NCI-H1417 (cell line): ENCODE measurements around the gene CCNA1.
A peak's percentile ranks its signal among the peaks of the same experiment; 100 is the strongest.

Source experiments
- DNase-seq, 3 experiments: peaks; one replicate each; lab custom pipeline; 2025; lab: John Stamatoyannopoulos, UW

The CCNA1 gene

GRCh38 chr13:36432106-36432544 lies at the start of gene CCNA1:
CCNA1 (plus strand) TSS chr13:36432495; CDS start chr13:36433057, 562 bp downstream.
- DNase-seq, result peak; percentile 64 to 89 (median 85)

- DNase-seq, result no peak
Measured at GRCh38 chr13:36385489-36385888, 46.8 kb upstream of the CCNA1 start.

GRCh38 chr13:36395280-36395679 lies 37.0 kb upstream of the CCNA1 start:
- peak in 1 of 3 experiments; percentile 9 for DNase-seq

GRCh38 chr13:36405151-36405550 lies 27.1 kb upstream of the CCNA1 start:
- no peak for DNase-seq

- DNase-seq, result no peak
Measured at GRCh38 chr13:36412736-36413135, 19.6 kb upstream of the CCNA1 start.

GRCh38 chr13:36413161-36413560 lies 19.1 kb upstream of the CCNA1 start:
- DNase-seq, result no peak

- DNase-seq, result no peak
Measured at GRCh38 chr13:36414461-36414860, 17.8 kb upstream of the CCNA1 start.

GRCh38 chr13:36417331-36417730 lies 15.0 kb upstream of the CCNA1 start:
- peak in 1 of 3 experiments; percentile 5 for DNase-seq

- DNase-seq, result peak in 2 of 3 experiments; percentile 1 to 10
Measured at GRCh38 chr13:36418022-36418805, 14.1 kb upstream of the CCNA1 start.

- peak; percentile 59 to 92 (median 84) for DNase-seq
Measured at GRCh38 chr13:36420437-36420891, 11.8 kb upstream of the CCNA1 start.

- no peak for DNase-seq
Measured at GRCh38 chr13:36421447-36421846, 10.8 kb upstream of the CCNA1 start.

GRCh38 chr13:36428086-36428485 lies 4.2 kb upstream of the CCNA1 start:
- DNase-seq, result no peak

- DNase-seq, result no peak
Measured at GRCh38 chr13:36430247-36431203, 1.8 kb upstream of the CCNA1 start.

GRCh38 chr13:36431204-36432105 lies 840 bp upstream of the CCNA1 start:
- DNase-seq, result peak in 1 of 3 experiments; percentile 85

GRCh38 chr13:36436811-36437210 lies 4.5 kb downstream of the CCNA1 start:
- DNase-seq, result peak in 1 of 3 experiments; percentile 1

GRCh38 chr13:36438594-36439483 lies 6.5 kb downstream of the CCNA1 start:
- no peak for DNase-seq

- no peak for DNase-seq
Measured at GRCh38 chr13:36445278-36445677, 13.0 kb downstream of the CCNA1 start.

- DNase-seq, result no peak
Measured at GRCh38 chr13:36445891-36446351, 13.6 kb downstream of the CCNA1 start.

GRCh38 chr13:36447501-36447900 lies 15.2 kb downstream of the CCNA1 start:
- no peak for DNase-seq

GRCh38 chr13:36450534-36450933 lies 18.2 kb downstream of the CCNA1 start:
- no peak for DNase-seq
